ENCODE data around the gene SEPTIN8. TPM values are rescaled to one million over a fixed set of nuclear protein-coding genes. Genes with fewer than 3 reads are reported as not detected.

The SEPTIN8 gene
- total and polyA plus RNA-seq, 10 donors = 6.1 to 29.8 (median 17.9) TPM

DNA sequence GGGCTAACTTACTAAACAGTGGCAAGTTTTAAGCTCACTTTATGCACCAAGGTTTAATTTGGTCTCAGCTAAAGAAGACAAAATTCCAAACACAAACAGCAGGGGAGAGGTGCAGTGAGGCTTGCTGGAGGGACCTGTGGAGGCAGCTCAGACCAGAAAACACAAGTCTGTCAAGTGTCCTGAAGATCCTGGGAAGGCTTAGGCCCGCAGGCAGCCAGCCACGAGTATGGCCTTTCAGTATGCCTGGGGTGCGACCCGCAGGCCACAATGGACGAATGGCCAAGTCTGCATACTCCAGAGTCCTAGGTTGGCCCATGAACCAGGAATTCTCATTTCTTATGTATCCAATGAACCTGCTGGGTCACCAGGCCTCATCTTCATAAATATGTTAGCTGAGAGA is 20.5 kb downstream of the SEPTIN8 start:
- Histone ChIP-seq H3K9me3 (no peaks in the 10 kb centered on the region), H3K27me3 (replicated peaks in 1 of 7) (no peaks in the 10 kb centered on the region), H3K27ac (no peak overlapping the region), H3K36me3 (peaks cover 0 to 48% (median 11%) of the 10 kb centered on the region in 6 donors), H3K4me3 (no peak overlapping the region), H3K4me1 (no peaks in the 10 kb centered on the region)
- intact Hi-C loops (cut with DNase I; ENCODE audit: low total_unique reads) = no loop called here
- DNase-seq = no peak
- 89 to 96% (median 95%) methylated on average over 5 of the region's 5 CpGs for WGBS, 5 donors
- TF ChIP-seq POLR2A (IDR thresholded peaks at IDR 0.05) = no peak
- TF ChIP-seq, protein P1, sequence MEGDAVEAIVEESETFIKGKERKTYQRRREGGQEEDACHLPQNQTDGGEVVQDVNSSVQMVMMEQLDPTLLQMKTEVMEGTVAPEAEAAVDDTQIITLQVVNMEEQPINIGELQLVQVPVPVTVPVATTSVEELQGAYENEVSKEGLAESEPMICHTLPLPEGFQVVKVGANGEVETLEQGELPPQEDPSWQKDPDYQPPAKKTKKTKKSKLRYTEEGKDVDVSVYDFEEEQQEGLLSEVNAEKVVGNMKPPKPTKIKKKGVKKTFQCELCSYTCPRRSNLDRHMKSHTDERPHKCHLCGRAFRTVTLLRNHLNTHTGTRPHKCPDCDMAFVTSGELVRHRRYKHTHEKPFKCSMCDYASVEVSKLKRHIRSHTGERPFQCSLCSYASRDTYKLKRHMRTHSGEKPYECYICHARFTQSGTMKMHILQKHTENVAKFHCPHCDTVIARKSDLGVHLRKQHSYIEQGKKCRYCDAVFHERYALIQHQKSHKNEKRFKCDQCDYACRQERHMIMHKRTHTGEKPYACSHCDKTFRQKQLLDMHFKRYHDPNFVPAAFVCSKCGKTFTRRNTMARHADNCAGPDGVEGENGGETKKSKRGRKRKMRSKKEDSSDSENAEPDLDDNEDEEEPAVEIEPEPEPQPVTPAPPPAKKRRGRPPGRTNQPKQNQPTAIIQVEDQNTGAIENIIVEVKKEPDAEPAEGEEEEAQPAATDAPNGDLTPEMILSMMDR (IDR thresholded peaks at IDR 0.05 in 8 of 11, conservative IDR thresholded peaks at IDR 0.05 in 3 of 11) = no peak

DNA sequence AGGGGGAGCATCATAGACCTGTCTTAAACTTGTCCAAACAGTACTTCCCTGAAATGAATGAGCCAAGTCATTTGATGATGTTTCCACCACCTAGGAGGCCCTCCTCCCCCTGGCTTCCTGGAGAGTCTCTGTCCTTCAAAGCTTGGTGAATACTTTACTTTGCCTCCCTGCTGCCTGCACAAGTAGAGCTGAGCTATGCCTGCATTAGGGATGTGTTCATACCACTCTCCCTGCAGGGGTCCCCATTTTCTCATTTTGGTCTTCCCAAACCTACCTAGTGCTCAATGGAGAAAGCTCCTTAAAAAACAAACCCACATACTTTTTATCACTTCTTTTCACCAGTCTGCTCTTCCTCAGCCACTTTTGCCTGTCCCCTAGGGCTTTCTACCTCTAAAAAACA is 22.1 kb downstream of the SEPTIN8 start:
- intact Hi-C loops (cut with DNase I; ENCODE audit: low total_unique reads) = no loop called here
- DNase-seq = no peak

DNA sequence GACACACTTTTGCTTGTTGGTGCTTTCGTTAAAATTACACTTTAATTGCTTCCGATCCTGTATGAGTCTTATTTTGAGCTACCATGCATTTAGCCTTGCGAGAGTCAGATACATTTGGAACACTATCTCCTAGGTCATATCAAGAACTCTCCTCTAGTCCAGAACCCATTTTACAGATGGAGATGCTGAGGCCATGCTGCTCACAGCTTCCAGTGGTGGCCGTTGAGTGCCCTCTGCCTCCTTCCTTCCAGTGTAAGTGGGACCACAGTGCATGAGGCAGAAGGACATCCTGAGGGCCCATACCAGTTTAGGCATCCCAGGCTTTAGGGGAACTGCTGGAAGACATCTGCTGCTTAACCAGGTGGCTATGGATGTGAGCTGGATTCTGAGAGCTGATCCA is 22.9 kb downstream of the SEPTIN8 start:
- H3K27me3 ChIP-seq (replicated peaks in 1 of 7) = no peaks in the 10 kb centered on the region
- WGBS, 5 donors = 92 to 97% (median 93%) methylated on average over 4 of the region's 4 CpGs
- no peak overlapping the region for H3K27ac ChIP-seq
- peaks cover 0 to 24% (median 4%) of the 10 kb centered on the region in 6 donors for H3K36me3 ChIP-seq
- H3K4me3 ChIP-seq = no peak overlapping the region
- H3K4me1 ChIP-seq = no peaks in the 10 kb centered on the region
- DNase-seq = no peak
- no peaks in the 10 kb centered on the region for H3K9me3 ChIP-seq
- intact Hi-C loops (cut with DNase I; ENCODE audit: low total_unique reads) = no loop called here
- TF ChIP-seq POLR2AphosphoS5 (IDR thresholded peaks at IDR 0.05) (no peak), POLR2A (IDR thresholded peaks at IDR 0.05) (no peak)
- TF ChIP-seq, protein P1 (IDR thresholded peaks at IDR 0.05 in 8 of 11, conservative IDR thresholded peaks at IDR 0.05 in 3 of 11) = no peak

More for the DNA sequence above, 22.1 kb downstream of the SEPTIN8 start:
- H3K9me3 ChIP-seq = no peaks in the 10 kb centered on the region
- TF ChIP-seq POLR2AphosphoS5 (IDR thresholded peaks at IDR 0.05) (no peak), POLR2A (IDR thresholded peaks at IDR 0.05) (no peak)
- TF ChIP-seq, protein P1 (IDR thresholded peaks at IDR 0.05 in 8 of 11, conservative IDR thresholded peaks at IDR 0.05 in 3 of 11) = peak in 1 of 11 experiments; percentile 12
- H3K27ac ChIP-seq = no peak overlapping the region
- no peaks in the 10 kb centered on the region for H3K27me3 ChIP-seq (replicated peaks in 1 of 7)
- H3K4me3 ChIP-seq = no peak overlapping the region
- H3K4me1 ChIP-seq = no peaks in the 10 kb centered on the region
- H3K36me3 ChIP-seq = peaks cover 0 to 32% (median 4%) of the 10 kb centered on the region in 6 donors

DNA sequence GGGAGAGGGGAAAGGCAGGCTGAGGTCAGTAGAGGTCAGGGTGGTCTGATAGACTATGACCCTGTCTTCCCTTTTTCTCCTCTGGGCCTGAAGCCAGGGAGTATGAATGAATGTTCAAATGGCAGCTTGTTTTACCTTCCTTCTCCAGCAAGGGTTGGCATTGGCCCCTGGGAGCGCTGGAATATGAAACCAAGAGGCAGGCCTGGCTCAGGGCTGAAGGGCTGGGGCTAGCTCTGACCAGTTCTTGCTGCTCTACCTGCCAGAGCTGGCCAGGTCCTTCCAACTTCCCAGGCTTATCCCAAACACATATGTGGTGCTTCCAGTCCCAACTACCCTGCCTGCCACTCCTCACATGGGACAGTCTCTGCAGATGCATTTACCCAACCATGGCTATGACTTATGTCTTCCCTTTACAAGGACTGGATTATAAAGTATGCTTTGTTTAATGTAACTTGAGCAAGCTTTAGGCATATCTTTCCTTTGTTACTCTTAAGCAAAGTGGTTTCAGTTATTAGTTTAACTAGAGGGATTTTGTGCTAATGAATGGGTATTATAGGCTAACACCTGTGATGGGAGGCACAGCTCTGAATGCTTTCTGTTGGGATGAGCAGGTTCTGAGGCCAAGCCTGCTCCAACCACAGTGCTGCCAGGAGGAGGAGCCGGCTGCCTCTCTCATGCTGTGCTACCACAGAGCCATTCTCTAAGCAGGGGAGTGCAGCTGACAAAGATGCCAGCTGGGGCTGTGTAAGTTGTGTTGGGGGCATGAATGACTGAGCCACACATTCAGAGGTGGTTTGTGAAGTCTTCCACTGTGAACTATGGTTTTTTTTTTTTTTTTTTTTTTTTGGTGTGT is 23.7 kb downstream of the SEPTIN8 start:
- TF ChIP-seq, protein P1 (IDR thresholded peaks at IDR 0.05 in 8 of 11, conservative IDR thresholded peaks at IDR 0.05 in 3 of 11) = no peak
- TF ChIP-seq POLR2AphosphoS5 (IDR thresholded peaks at IDR 0.05) (no peak), POLR2A (IDR thresholded peaks at IDR 0.05) (no peak)
- H3K4me1 ChIP-seq = no peaks in the 10 kb centered on the region
- H3K36me3 ChIP-seq = peaks cover 0 to 16% (median 4%) of the 10 kb centered on the region in 6 donors
- DNase-seq = no peak
- H3K27me3 ChIP-seq (replicated peaks in 1 of 7) = peaks cover 0 to 5% (median 0%) of the 10 kb centered on the region in 7 donors
- 70 to 87% (median 82%) methylated on average over 2 of the region's 2 CpGs for WGBS, 5 donors
- no peak overlapping the region for H3K4me3 ChIP-seq
- H3K27ac ChIP-seq = no peak overlapping the region
- intact Hi-C loops (cut with DNase I; ENCODE audit: low total_unique reads) = no loop called here
- H3K9me3 ChIP-seq = no peaks in the 10 kb centered on the region
